NOMO-1 treated with DMSO at 0.1 percent for 48 hours (cell line): Measurements from ENCODE around the gene GNB1.
A peak's percentile ranks its signal among the peaks of the same experiment; 100 is the strongest.
"Not testable (repeated sequence)": the region's sequence is repeated elsewhere in the genome, so short reads cannot be mapped to it uniquely, and the experiment has no call there.

ENCODE experiments used
- DNase-seq: peaks from one replicate; lab custom pipeline; 2025; ENCODE audit not compliant: unreplicated experiment; lab: John Stamatoyannopoulos, UW

Gene GNB1

GRCh38 chr1:1752190-1752589, 138.7 kb downstream of the GNB1 start:
- DNase-seq = no peak

GRCh38 chr1:1749941-1750340, 140.9 kb downstream of the GNB1 start:
- not testable (repeated sequence) for DNase-seq

GRCh38 chr1:1748686-1749321, 142.1 kb downstream of the GNB1 start:
- no peak for DNase-seq

GRCh38 chr1:1746566-1746909, 144.3 kb downstream of the GNB1 start:
- not testable (repeated sequence) for DNase-seq

DNA sequence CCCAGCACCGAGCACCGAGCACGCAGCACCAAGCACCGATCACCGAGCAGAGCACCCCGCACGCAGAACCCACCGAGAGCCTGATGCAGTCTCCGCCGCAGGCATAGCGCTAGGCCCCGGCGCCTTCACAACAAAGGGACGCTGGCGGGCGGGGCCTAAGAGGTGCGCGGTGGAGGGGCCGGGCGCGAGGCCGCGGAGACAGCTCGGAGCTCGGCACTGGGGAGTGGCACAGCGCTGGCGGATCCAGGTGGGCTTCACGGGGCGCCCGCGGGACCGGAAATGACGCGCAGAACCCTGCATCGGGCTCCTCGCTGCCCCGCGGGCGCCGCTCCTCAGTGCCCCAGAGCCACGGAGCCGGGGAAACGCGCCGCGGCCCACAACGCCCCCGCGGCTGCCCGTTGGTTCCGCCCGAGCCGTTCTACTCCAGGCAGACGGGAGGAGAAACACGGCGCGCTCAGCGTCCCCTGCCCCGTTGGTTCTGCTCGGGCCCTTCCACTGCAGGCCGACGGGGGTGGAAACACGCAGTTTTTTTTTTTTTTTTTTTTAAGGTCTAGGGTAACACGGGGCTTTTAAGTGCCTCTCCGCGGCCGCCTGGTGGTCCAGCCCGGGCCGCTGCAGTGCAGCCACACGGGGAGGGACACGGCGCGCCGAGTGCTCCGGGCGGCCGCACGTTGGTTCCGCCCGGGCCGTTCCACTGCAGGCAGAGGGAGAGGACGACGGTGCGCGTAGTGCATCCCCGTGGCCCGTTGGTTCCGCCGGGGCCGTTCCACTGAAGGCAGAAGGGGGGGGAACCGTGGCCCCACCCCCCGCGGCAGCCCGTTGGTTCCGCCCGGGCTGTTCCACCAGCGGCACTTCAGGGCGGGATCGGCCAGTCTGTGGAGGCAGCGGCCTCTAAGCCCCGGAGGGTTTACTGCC, 145.0 kb downstream of the GNB1 start:
- peak; percentile 61 for DNase-seq

- DNase-seq = not testable (repeated sequence)
These were observed 148.4 kb downstream of the GNB1 start for GRCh38 chr1:1742529-1742928.

- not testable (repeated sequence) for DNase-seq
These were observed 149.9 kb downstream of the GNB1 start for GRCh38 chr1:1741013-1741412.

DNA sequence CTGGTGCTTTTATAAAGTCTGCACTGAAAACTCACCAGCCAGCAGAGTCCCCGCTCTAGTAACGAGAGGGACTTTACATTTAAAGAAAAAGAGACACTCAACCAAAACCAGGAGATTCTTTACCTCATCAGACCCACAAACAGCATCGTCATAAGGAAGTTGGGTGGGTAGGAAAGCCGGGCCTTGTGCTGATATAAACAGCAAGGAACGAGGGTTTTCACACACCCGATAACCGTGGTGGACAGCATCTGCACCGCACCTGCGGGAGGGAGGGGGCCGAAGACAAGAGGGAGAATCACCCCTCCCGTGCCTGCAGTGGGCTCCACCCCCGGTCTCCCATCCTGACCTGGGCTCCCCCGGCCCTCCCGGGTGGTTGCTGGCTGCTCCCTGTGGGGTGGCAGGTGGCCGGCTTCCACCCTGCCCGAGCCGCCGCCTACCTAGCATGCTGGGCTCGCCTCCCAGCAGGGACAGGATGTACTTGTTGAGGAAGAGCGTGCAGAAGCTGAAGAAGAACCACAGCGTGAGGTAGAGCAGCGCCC, 152.0 kb downstream of the GNB1 start:
- not testable (repeated sequence) for DNase-seq

DNA sequence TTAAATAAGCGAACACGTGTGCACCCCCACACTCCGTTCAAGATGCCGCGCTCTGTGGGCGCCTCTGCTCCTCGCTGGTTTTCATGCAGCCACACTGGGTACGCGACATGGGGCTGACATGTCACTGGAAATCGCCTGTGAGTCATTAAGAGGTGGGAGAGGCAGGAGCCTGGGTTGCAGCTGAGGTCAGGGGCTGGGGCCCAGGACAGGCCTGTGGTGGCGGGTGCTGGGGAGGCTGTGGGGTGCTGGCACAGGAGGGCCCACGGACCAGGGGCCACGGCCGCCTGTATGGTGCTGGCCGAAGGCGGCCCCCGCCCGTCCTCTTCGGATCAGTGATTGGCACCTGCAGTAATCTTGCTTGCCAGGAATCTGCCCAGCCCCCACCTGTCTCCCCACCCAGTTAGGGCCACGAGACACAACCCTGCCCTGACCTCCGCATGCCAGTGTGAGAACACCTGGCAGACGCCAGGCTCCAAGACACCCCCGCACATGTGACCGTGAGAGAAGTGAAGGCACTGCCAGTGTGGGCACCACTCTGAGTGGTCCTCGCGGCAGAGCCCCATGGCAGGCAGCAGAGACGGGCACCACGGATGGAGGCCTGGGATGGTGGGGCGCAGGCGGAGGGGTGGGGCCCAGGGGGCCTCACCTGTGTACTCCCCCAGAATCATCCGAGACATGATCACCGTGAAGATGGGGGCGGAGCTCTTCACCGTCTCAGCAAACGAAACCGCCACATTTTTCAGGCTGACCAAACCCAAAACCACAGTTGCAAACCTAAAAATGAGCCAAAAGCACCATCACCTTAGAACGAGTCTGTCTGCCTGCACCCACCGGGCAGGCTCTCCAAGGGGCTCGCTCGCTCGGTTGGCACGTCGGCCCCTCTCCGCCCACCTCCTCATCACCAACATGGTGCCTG, 153.0 kb downstream of the GNB1 start:
- not testable (repeated sequence) for DNase-seq
